Measurements from ENCODE around the gene CCR5.
"Not testable (repeated sequence)": the region's sequence is repeated elsewhere in the genome, so short reads cannot be mapped to it uniquely, and the experiment has no call there.

The CCR5 gene

GRCh38 chr3:46386205-46386604 is 15.5 kb downstream of the CCR5 start:
- DNase-seq (ENCODE audit: low read depth), result no peak

GRCh38 chr3:46388847-46389246 is 18.1 kb downstream of the CCR5 start:
- DNase-seq (ENCODE audit: low read depth), result not testable (repeated sequence)

GRCh38 chr3:46389306-46389705 is 18.6 kb downstream of the CCR5 start:
- DNase-seq (ENCODE audit: low read depth), result no peak

DNA sequence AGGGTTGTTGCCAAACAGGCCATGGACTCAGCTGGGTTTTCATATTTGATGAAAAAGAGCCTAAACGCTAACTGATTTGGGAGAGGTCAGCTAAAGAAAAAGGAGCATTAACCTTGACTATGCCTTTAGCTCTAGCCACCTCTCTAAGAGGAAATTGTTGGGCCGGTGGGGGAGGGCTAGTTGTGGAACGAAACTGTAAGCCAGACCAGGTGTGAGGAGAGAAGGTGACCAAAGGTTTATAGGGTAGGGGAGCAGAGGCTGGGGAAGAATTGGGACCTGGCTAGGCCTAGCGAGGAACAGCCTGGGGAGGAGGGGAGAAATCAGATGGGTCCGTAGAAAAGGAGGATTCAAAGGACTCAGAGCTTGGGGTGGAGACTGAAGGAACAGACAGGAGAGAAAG is 20.8 kb downstream of the CCR5 start:
- DNase-seq (ENCODE audit: low read depth), result not testable (repeated sequence)

DNA sequence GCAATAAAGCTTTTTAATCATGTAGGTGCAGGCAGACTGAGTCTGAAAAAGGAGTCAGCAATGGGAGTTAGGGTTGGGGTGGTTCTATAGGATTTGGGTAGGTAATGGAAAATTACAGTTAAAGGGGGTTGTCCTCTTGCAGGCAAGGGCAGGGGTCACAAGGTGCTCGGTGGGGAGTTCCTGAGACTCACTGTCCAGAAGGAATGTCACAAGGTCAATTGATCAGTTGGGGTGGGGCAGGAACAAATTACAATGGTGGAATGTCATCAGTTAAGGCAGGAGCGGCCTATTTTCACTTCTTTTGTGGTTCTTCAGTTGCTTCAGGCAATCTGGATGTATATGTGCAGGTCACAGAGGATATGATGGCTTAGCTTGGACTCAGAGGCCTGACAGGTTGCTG is 22.3 kb downstream of the CCR5 start:
- no peak for DNase-seq (ENCODE audit: low read depth)

DNA sequence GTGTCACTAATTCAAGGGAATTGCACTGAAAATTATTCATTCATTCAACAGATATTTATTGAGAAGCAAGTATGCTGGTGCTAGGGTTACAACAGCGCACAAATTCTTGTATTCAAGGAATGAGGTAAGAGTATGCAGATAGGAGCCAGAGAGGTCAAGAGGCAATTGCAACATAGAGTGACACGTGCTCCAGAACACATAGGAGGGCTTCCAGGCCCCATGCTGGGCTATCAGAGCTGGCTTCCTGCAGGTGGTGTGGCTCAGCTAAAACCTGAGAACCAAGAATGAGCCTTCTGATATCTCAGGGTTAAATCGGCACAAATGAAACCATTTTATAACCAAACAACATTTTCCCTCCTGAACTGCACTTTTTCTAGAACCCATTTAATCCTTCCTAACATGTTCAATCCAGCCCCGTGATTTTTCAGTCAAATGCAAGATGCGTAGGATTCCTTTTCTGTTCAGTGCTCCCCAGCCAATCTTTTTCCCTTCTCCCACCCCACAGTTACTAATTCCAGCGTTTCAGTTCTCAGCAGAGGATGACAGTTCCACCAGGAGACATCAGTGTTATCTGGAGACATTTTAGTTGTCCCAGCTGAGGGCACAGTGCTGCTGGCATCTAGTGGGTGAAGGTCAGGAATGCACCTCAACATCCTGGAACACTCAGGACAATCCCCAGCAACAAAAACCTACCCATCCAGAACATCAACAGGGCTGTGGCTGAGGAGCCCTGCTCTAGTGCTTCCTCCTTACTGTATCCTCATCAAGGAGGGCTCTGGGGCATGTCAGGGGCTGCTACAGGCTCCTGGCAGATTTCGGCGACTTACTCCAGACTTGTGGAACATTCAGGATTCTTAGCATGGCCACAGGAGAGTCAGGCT is 23.0 kb downstream of the CCR5 start:
- no peak for DNase-seq (ENCODE audit: low read depth)

- no peak for DNase-seq (ENCODE audit: low read depth)
Measured at GRCh38 chr3:46395210-46395661, 24.5 kb downstream of the CCR5 start.

GRCh38 chr3:46395766-46396530 is 25.2 kb downstream of the CCR5 start:
- no peak for DNase-seq (ENCODE audit: low read depth)

DNA sequence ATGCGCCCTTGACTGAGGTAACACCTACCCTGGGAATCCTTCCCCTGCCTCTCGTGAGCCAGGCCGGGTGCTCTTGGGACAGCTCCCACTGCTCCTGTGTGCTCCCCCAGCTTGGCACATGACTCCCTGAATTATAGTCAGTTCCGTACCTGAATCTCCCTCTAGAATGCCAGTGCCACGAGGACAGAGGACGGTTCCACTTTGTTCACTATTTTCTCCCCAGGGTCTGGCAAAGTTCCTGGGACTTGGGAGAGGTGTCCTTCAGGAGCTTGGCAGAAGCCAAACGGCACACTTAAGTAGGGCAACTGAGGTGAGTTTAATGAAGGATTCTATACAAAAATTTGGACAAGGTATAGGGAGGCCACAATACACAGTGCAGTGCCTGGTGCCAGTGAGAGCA is 26.4 kb downstream of the CCR5 start:
- DNase-seq (ENCODE audit: low read depth), result no peak

DNA sequence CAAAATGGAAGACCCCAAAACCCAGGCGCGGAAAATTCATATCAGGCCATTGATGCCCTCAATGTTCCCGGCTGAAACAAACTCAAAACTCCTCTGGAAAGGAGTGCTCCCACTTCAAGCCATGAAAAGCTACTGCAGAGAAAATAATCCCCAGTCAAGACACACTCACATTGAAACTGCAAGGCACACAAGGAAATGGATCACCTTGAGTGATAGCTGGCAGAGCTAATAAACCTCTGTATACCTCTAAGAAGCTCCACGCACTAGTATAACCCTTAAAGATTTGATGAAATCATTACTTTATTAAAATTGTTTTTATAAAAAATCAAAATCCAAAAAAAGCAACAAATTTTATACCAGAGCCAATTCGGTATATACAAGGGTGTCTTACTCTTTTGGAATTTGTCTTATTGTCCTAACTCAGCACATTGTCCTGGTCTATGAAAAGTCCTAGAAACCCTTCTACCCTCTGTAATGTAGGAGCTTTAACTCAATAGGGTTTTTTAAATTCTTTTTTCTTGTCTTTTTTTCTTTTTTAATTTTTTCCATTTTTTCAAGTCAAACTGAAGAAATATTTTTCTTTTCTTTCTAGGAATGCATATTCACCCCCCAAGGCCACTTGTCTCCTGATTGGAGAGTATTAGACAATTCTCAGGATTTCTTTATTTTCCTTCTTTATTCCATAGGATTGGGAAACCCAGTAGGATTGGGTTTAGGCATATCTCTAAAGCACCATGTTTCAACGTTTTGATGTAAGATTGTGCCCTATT is 27.6 kb downstream of the CCR5 start:
- no peak for DNase-seq (ENCODE audit: low read depth)

DNA sequence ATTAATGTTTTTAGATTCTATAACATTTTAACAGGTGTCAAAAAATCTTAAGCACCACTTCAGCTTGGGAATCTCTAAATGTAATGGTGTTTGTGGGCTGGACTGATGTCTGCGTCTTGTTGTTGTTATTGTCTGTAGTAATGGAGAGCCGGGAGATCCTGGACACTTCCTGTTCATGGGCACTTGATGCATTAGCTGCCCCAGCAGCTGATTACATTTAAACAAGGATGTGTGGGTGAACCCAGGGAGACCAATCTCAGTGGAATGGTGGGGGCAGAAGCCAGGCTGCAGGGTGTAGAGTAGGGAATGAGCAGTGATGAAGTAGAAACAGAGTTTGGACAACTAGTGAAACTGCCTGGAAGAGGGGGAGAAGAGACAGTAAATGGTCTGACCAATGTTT is 28.4 kb downstream of the CCR5 start:
- DNase-seq (ENCODE audit: low read depth), result no peak

DNA sequence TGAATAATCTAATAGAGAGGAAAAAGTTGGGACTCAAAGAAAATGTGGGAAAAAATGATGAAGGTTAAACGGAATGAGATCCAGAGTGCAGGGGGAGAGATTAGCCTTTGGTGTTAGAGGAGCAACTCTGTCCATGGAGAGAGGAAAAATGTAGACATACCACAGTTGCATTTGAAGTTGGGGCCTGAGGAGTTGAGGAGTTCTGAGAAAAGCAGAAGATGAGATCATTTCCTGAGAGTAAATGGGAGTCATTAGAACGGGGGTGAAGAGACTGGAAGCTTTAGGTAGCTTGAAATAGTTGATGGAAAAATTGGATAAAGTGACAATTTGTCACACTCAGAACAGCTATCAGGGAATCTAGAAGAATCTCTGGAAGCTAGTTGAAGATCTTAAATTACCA is 28.8 kb downstream of the CCR5 start:
- DNase-seq (ENCODE audit: low read depth), result no peak

- DNase-seq (ENCODE audit: low read depth), result no peak
Measured at GRCh38 chr3:46400000-46400734, 29.4 kb downstream of the CCR5 start.

- DNase-seq (ENCODE audit: low read depth), result no peak
Measured at GRCh38 chr3:46400846-46401245, 30.1 kb downstream of the CCR5 start.

- no peak for DNase-seq (ENCODE audit: low read depth)
Measured at GRCh38 chr3:46401579-46401978, 30.8 kb downstream of the CCR5 start.

GRCh38 chr3:46402902-46403301 is 32.2 kb downstream of the CCR5 start:
- not testable (repeated sequence) for DNase-seq (ENCODE audit: low read depth)

DNA sequence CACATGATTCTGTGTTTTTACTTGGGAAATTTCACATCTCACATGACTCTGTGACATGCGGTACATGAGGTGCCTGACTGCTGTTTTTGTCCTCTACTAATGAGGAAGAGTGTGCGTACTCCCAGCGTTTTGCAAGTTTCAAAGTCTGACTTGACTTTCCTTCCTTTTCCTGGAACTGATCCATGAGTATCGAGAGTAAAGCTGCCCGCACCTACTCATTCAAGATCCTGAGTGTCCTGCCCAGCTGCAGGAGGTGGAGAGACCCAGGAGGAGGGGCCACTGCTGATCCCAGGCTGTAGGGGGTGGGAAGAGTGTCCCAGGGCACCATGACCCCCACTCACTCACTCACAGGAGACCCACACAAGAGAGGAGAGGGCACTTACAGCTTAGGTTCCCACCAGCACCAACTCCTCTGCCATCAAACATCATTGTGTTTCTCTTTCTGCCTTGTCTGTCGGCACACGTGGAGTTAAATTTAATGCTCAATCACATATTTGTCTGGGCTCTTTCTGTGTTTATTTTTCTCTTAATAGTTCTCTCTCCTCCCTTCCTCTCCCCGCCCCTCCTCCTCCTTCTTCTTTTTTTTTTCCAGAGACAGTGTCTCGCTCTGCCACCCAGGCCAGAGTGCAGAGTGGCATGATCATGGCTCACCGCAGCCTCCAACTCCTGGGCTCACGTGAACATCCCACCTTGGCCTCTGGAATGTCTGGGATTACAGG is 34.7 kb downstream of the CCR5 start:
- no peak for DNase-seq (ENCODE audit: low read depth)

- no peak for DNase-seq (ENCODE audit: low read depth)
Measured at GRCh38 chr3:46406443-46406787, 35.7 kb downstream of the CCR5 start.

DNA sequence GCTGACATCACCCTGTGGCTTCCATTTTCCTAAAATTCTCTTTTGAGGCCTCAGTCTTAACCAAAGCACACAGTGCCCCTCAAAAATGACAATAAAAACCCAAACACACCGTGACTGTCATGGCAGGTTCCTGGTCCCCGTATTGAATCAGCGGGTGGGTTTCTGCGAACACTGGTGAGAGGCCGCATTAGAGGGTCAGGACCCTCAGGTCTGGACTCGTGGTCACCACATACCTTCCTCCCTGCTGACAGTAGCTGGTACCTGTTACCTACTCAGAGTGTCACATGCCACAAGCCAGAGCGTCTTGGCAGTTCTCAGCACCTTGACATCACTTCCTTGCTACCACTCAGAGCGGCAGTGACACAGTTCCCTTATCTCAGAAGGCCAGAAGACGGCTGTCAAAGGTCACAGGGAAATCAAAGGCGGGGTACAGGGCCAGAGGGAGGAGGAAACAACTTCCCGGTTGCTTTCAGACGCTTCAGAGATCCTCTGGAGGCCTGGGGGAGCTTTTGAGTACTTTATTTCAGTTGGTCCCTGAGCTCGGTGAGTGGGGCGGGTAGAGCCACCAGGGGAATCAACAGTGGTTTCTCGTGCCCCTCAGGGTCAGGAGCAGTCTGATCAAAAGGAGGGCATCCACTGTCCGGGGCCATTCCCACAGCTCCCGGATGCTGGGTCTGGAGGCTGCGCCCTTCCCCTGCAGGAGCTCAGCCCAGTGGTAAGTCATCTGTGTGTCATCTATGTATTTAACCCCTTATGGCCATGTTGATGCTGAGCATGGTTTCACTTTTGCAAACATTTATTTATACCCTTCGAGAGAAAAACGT is 36.3 kb downstream of the CCR5 start, which contains the start of the genes CCR5AS and CCRL2:
TSS of gene CCR5AS (minus strand) at position 279 of the 824 bp plus-strand sequence.
TSS of gene CCRL2 (plus strand) at position 472 of the 824 bp plus-strand sequence. CDS start 821 bp downstream, outside the sequence.
- DNase-seq (ENCODE audit: low read depth), result peak; percentile 87

DNA sequence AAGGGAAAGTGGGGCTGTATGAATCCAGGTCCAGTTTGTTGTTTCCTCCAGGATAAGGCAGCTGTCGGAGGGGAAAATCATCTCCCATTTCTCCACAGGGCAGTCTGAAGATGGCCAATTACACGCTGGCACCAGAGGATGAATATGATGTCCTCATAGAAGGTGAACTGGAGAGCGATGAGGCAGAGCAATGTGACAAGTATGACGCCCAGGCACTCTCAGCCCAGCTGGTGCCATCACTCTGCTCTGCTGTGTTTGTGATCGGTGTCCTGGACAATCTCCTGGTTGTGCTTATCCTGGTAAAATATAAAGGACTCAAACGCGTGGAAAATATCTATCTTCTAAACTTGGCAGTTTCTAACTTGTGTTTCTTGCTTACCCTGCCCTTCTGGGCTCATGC is 37.2 kb downstream of the CCR5 start:
- DNase-seq (ENCODE audit: low read depth), result no peak

All from CMK (cell line).